HG03045 (cell line): Measurements from ENCODE around the gene PHC2.

ENCODE experiments used
- ATAC-seq: cut with Tn5 transposase; IDR thresholded peaks from one replicate; pipeline ENCODE4 v1.9.1; 2021; ENCODE audit warnings: mild to moderate bottlenecking, moderate library complexity; ENCODE audit not compliant: unreplicated experiment

Gene PHC2

GRCh38 chr1:33336580-33336979, 94.3 kb downstream of the PHC2 start:
- ATAC-seq = no peak

- no peak for ATAC-seq
Measured at GRCh38 chr1:33335020-33335419, 95.9 kb downstream of the PHC2 start.

GRCh38 chr1:33334081-33334552, 96.8 kb downstream of the PHC2 start:
- no peak for ATAC-seq

GRCh38 chr1:33332881-33333280, 98.0 kb downstream of the PHC2 start:
- no peak for ATAC-seq

GRCh38 chr1:33332357-33332789, 98.5 kb downstream of the PHC2 start:
- no peak for ATAC-seq

GRCh38 chr1:33331444-33332356, 99.2 kb downstream of the PHC2 start:
- no peak for ATAC-seq

- no peak for ATAC-seq
Measured at GRCh38 chr1:33330906-33331305, 100.0 kb downstream of the PHC2 start.

- no peak for ATAC-seq
Measured at GRCh38 chr1:33330361-33330890, 100.5 kb downstream of the PHC2 start.

GRCh38 chr1:33329600-33330305, 101.1 kb downstream of the PHC2 start:
- ATAC-seq = no peak

- no peak for ATAC-seq
Measured at GRCh38 chr1:33328817-33329216, 102.1 kb downstream of the PHC2 start.

- ATAC-seq = no peak
Measured at GRCh38 chr1:33327587-33328325, 103.1 kb downstream of the PHC2 start.

- no peak for ATAC-seq
Measured at GRCh38 chr1:33326785-33327184, 104.1 kb downstream of the PHC2 start.

GRCh38 chr1:33324677-33325575, 106.0 kb downstream of the PHC2 start:
- no peak for ATAC-seq

- ATAC-seq = no peak
Measured at GRCh38 chr1:33323663-33324477, 107.0 kb downstream of the PHC2 start.

- ATAC-seq = no peak
Measured at GRCh38 chr1:33322870-33323585, 107.9 kb downstream of the PHC2 start.

- no peak for ATAC-seq
Measured at GRCh38 chr1:33322109-33322508, 108.8 kb downstream of the PHC2 start.

- ATAC-seq = no peak
Measured at GRCh38 chr1:33321178-33321577, 109.7 kb downstream of the PHC2 start.

GRCh38 chr1:33320619-33321165, 110.2 kb downstream of the PHC2 start, which contains the start of gene A3GALT2:
TSS of gene A3GALT2 (minus strand) at chr1:33321098. CDS start at chr1:33321098, 0 bp downstream.
- no peak for ATAC-seq
